IMR-90 (cell line): ENCODE data around the gene SLC33A1. TPM values are rescaled to one million over a fixed set of nuclear protein-coding genes. Genes with fewer than 3 reads are reported as not detected.

ENCODE experiments used
- ATAC-seq: fragments of 200-7000 bp; cut with Tn5 transposase; 2 replicates; pipeline ENCODE4 v1.9.1; 2020; ENCODE audit warnings: low read depth, mild to moderate bottlenecking, moderate library complexity
- BruUV-seq: library from RNA; stranded (reverse); fragments of 400-500 nt; replicated peaks from 2 replicates; lab custom pipeline; 2021; lab: Mats Ljungman, UMichigan
- CTCF ChIA-PET: fragments of 300-600 bp; formaldehyde crosslinking; extraction: SDS; loops from one replicate; lab custom pipeline; 2021; ENCODE audit warnings: antibody characterized with exemption; lab: Yijun Ruan, JAX
- POLR2A ChIA-PET: fragments of 300-600 bp; sonication (Branson Sonifier 250); formaldehyde crosslinking; loops from one replicate; lab custom pipeline; 2022; ENCODE audit warnings: antibody characterized with exemption; ENCODE audit not compliant: unreplicated experiment; lab: Charles Lee
- DNase-seq: peaks from one replicate; pipeline ENCODE4 v3.0.0; 2013
- H2AFZ ChIP-seq: replicated peaks from 2 replicates; pipeline ENCODE3; 2013; ENCODE audit warnings: low read length, mild to moderate bottlenecking; ENCODE audit not compliant: poor library complexity
- H2AK5ac ChIP-seq: 2 replicates; pipeline ENCODE4 v1.6.1; 2013; ENCODE audit warnings: low read depth, low read length, inconsistent platforms
- H2AK9ac ChIP-seq: replicated peaks from 2 replicates; pipeline ENCODE3; 2013; ENCODE audit warnings: mild to moderate bottlenecking, low read depth, low read length, moderate library complexity; ENCODE audit not compliant: poor library complexity
- H2BK120ac ChIP-seq: 2 replicates; pipeline ENCODE4 v1.6.1; 2013; ENCODE audit warnings: low read depth, low read length, inconsistent platforms
- H2BK15ac ChIP-seq: 3 replicates; pipeline ENCODE4 v1.6.1; 2013; ENCODE audit warnings: low read depth, low read length, inconsistent platforms
- H2BK20ac ChIP-seq: 2 replicates; pipeline ENCODE4 v1.6.1; 2013; ENCODE audit warnings: low read depth, mild to moderate bottlenecking, inconsistent platforms, low read length, moderate library complexity
- H2BK5ac ChIP-seq: 2 replicates; pipeline ENCODE4 v1.6.1; 2013; ENCODE audit warnings: mild to moderate bottlenecking, low read depth, low read length, inconsistent platforms; ENCODE audit not compliant: poor library complexity, severe bottlenecking
- H3K14ac ChIP-seq: replicated peaks from 2 replicates; pipeline ENCODE4 v1.6.1; 2013; ENCODE audit warnings: low read depth, low read length, inconsistent platforms
- H3K18ac ChIP-seq: 2 replicates; pipeline ENCODE4 v1.6.1; 2013; ENCODE audit warnings: low read depth, low read length, control low read depth
- H3K23ac ChIP-seq: 2 replicates; pipeline ENCODE4 v1.6.1; 2013; ENCODE audit warnings: low read depth, low read length, inconsistent platforms
- H3K27ac ChIP-seq: 2 replicates; pipeline ENCODE4 v1.5.1; 2013; ENCODE audit warnings: mild to moderate bottlenecking, control low read depth, low read length; ENCODE audit not compliant: insufficient read depth
- H3K27me3 ChIP-seq: 2 replicates; pipeline ENCODE4 v1.6.1; 2013; ENCODE audit warnings: low read length; ENCODE audit not compliant: control insufficient read depth, insufficient read depth
- H3K36me3 ChIP-seq: 2 replicates; pipeline ENCODE4 v1.6.1; 2013; ENCODE audit warnings: low read length, mixed read lengths; ENCODE audit not compliant: control insufficient read depth, insufficient read depth
- H3K4ac ChIP-seq: 2 replicates; pipeline ENCODE4 v1.6.1; 2013; ENCODE audit warnings: low read depth, low read length, inconsistent platforms
- H3K4me1 ChIP-seq: 2 replicates; pipeline ENCODE4 v1.6.1; 2013; ENCODE audit warnings: low read length, mixed read lengths; ENCODE audit not compliant: control insufficient read depth, insufficient read depth
- H3K4me2 ChIP-seq: 2 replicates; pipeline ENCODE4 v1.6.1; 2013; ENCODE audit warnings: low read depth, mild to moderate bottlenecking, control low read depth, low read length, moderate library complexity
- H3K4me3 ChIP-seq: 2 replicates; pipeline ENCODE4 v1.5.1; 2013; ENCODE audit warnings: low read depth, mild to moderate bottlenecking, control low read depth, low read length, moderate library complexity; ENCODE audit not compliant: insufficient read depth
- H3K56ac ChIP-seq: 2 replicates; pipeline ENCODE4 v1.6.1; 2013; ENCODE audit warnings: low read length, inconsistent platforms; ENCODE audit not compliant: insufficient read depth; ENCODE audit errors: extremely low read depth
- H3K79me1 ChIP-seq, 2 experiments: 2 replicates each; pipeline ENCODE4 v1.6.1; 2013; ENCODE audit warnings: low read length in 2 of 2, inconsistent platforms in 1 of 2, low read depth in 1 of 2
- H3K9ac ChIP-seq: 2 replicates; pipeline ENCODE4 v1.6.1; 2013; ENCODE audit warnings: low read depth, low read length, control low read depth
- H3K9me1 ChIP-seq: 2 replicates; pipeline ENCODE4 v1.6.1; 2013; ENCODE audit warnings: low read length, inconsistent platforms; ENCODE audit not compliant: insufficient read depth
- H3K9me3 ChIP-seq: 2 replicates; pipeline ENCODE4 v1.6.1; 2013; ENCODE audit warnings: low read length; ENCODE audit not compliant: control insufficient read depth, insufficient read depth
- H4K20me1 ChIP-seq: 2 replicates; pipeline ENCODE4 v1.6.1; 2013; ENCODE audit warnings: low read length, inconsistent platforms; ENCODE audit not compliant: insufficient read depth
- H4K5ac ChIP-seq: 2 replicates; pipeline ENCODE4 v1.6.1; 2013; ENCODE audit warnings: mild to moderate bottlenecking, low read depth, low read length, control low read depth
- H4K8ac ChIP-seq, 2 experiments: 2 replicates each; pipeline ENCODE4 v1.6.1; 2013; ENCODE audit warnings: low read depth in 2 of 2, low read length in 2 of 2, control low read depth in 1 of 2, inconsistent platforms in 1 of 2
- H4K91ac ChIP-seq: 2 replicates; pipeline ENCODE4 v1.6.1; 2013; ENCODE audit warnings: low read depth, low read length, inconsistent platforms; ENCODE audit not compliant: insufficient read depth
- BHLHE40 ChIP-seq: fragments of 150-350 bp; IDR thresholded peaks from 2 replicates; pipeline ENCODE4 v1.6.1; 2016; ENCODE audit warnings: mild to moderate bottlenecking, low read depth, low read length
- CHD1 ChIP-seq: IDR thresholded peaks from 2 replicates; pipeline ENCODE4 v1.6.1; 2012; ENCODE audit warnings: low read depth, low read length, improper control_type of control experiment
- MAZ ChIP-seq: IDR thresholded peaks from 2 replicates; pipeline ENCODE4 v1.6.1; 2012; ENCODE audit warnings: low read depth, mild to moderate bottlenecking, low read length, improper control_type of control experiment, moderate library complexity, borderline replicate concordance
- NFE2L2 ChIP-seq: fragments of 150-350 bp; IDR thresholded peaks from 2 replicates; pipeline ENCODE4 v1.6.1; 2016; ENCODE audit warnings: low read depth, mild to moderate bottlenecking, low read length
- RAD21 ChIP-seq: IDR thresholded peaks from 2 replicates; pipeline ENCODE4 v1.6.1; 2012; ENCODE audit warnings: low read length, improper control_type of control experiment
- dilution Hi-C: fragments of 300-500 bp; cut with HindIII; formaldehyde crosslinking; loops from one replicate; pipeline ENCODE4 v1.14.3; 2018; ENCODE audit warnings: low sequenced_read_pairs; ENCODE audit not compliant: unreplicated experiment
- in situ Hi-C: fragments of 300-500 bp; cut with MboI; formaldehyde crosslinking; loops from 3 replicates; pipeline ENCODE4 v1.14.3; 2019; ENCODE audit warnings: low sequenced_read_pairs, inconsistent platforms, mixed read lengths
- intact Hi-C: fragments of 100-400 bp; cut with micrococcal nuclease; formaldehyde crosslinking; loops from 2 replicates; pipeline ENCODE4 v1.10.0; 2022
- polyA plus RNA-seq, 3 experiments: library from polyadenylated mRNA; depleted of rRNA; stranded (reverse); fragments of >200 nt; gene quantifications; 2 replicates each; pipeline ENCODE4 v1.2.3, GENCODE V29; 2012; ENCODE audit warnings: low replicate concordance in 1 of 3
- total RNA-seq: library from RNA; depleted of rRNA; stranded (reverse); fragments of >200 nt; gene quantifications from 2 replicates; pipeline ENCODE4 v1.2.3, GENCODE V29; 2012
- TF ChIP-seq, protein P1 (sequence below): conservative IDR thresholded peaks from 2 replicates; pipeline ENCODE4 v1.5.1; 2012; ENCODE audit warnings: mild to moderate bottlenecking, low read depth, low read length, improper control_type of control experiment

SLC33A1 gene
- total and polyA plus RNA-seq, 2 of the 4 experiments (the other 2 are of a cell fraction) = 12.9 to 32.4 TPM

DNA sequence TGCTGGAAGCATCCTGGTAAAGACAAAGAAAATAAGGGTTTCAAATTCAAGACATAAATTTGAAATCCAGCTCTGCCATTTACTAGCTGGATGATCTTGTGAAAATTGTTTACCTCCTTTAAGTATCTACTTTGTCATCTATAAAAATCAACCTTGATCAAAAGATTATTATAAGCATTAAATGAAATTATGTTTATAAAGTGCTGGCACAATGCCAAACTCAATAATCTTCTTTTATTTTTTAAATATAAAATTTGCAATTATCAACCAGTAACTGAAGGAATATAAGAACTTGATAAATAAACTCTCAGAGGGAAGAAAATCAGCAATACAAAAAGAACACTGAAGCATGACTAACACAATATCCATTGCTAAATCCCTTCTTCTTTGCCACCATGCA is 73.9 kb downstream of the SLC33A1 start:
- DNase-seq (no peak), ATAC-seq (no peak)
- BruUV-seq = no TSS peak
- H3K4me2 ChIP-seq = no peak overlapping the region
- H3K56ac ChIP-seq = no peak overlapping the region
- no peak overlapping the region for H2BK5ac ChIP-seq
- in situ Hi-C loops (no loop called here), intact Hi-C loops (no loop called here), dilution Hi-C loops (no loop called here)
- no peak overlapping the region; the same call in 1 of the 2 replicates for H3K23ac ChIP-seq
- H3K9me3 ChIP-seq = 0 out of 2 replicates have a peak, but pooled peaks cover 2% of the 10 kb centered on the region
- H3K36me3 ChIP-seq = no peaks in the 10 kb centered on the region
- no peak overlapping the region for H3K27ac ChIP-seq
- no peak overlapping the region for H2AFZ ChIP-seq
- POLR2A ChIA-PET = no interaction called here
- H3K4me1 ChIP-seq = peaks cover 2% of the 10 kb centered on the region; the same call in 1 of the 2 replicates
- H3K4ac ChIP-seq = no peak overlapping the region
- no peak overlapping the region for H3K18ac ChIP-seq
- no peak overlapping the region for H2BK15ac ChIP-seq
- no peak overlapping the region for H4K5ac ChIP-seq
- H3K27me3 ChIP-seq = no peaks in the 10 kb centered on the region
- no peaks in the 10 kb centered on the region for H3K79me1 ChIP-seq
- H4K91ac ChIP-seq = no peak overlapping the region
- TF ChIP-seq MAZ (no peak), BHLHE40 (no peak), RAD21 (no peak), CHD1 (no peak), NFE2L2 (no peak)
- TF ChIP-seq, protein P1, sequence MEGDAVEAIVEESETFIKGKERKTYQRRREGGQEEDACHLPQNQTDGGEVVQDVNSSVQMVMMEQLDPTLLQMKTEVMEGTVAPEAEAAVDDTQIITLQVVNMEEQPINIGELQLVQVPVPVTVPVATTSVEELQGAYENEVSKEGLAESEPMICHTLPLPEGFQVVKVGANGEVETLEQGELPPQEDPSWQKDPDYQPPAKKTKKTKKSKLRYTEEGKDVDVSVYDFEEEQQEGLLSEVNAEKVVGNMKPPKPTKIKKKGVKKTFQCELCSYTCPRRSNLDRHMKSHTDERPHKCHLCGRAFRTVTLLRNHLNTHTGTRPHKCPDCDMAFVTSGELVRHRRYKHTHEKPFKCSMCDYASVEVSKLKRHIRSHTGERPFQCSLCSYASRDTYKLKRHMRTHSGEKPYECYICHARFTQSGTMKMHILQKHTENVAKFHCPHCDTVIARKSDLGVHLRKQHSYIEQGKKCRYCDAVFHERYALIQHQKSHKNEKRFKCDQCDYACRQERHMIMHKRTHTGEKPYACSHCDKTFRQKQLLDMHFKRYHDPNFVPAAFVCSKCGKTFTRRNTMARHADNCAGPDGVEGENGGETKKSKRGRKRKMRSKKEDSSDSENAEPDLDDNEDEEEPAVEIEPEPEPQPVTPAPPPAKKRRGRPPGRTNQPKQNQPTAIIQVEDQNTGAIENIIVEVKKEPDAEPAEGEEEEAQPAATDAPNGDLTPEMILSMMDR = no peak
- H2BK20ac ChIP-seq = no peak overlapping the region
- H3K9me1 ChIP-seq = no peaks in the 10 kb centered on the region
- H2BK120ac ChIP-seq = no peak overlapping the region
- H3K4me3 ChIP-seq = no peak overlapping the region
- no peaks in the 10 kb centered on the region for H4K20me1 ChIP-seq
- H2AK5ac ChIP-seq = no peak overlapping the region
- no peak overlapping the region for H4K8ac ChIP-seq
- no peak overlapping the region for H2AK9ac ChIP-seq
- CTCF ChIA-PET = interaction anchor here (0.6 to 0.9 kb wide), 2 partner anchors 26 to 390 kb away, joined by 3 to 5 read pairs; partner anchors contain the start of gene C3orf33
- H3K9ac ChIP-seq = no peak overlapping the region
- no peak overlapping the region for H3K14ac ChIP-seq
